NCI-H146 (cell line): Measurements from ENCODE around the gene SENP6.
"Not testable (repeated sequence)": the region's sequence is repeated elsewhere in the genome, so short reads cannot be mapped to it uniquely, and the experiment has no call there.

Experiments
- DNase-seq: peaks from one replicate; lab custom pipeline; 2025; lab: John Stamatoyannopoulos, UW

Gene SENP6

GRCh38 chr6:75656479-75656878 is 54.8 kb downstream of the SENP6 start:
- no peak for DNase-seq

GRCh38 chr6:75657327-75657726 is 55.6 kb downstream of the SENP6 start:
- DNase-seq: no peak

- DNase-seq: no peak
Observed at GRCh38 chr6:75666592-75666991, 64.9 kb downstream of the SENP6 start.

DNA sequence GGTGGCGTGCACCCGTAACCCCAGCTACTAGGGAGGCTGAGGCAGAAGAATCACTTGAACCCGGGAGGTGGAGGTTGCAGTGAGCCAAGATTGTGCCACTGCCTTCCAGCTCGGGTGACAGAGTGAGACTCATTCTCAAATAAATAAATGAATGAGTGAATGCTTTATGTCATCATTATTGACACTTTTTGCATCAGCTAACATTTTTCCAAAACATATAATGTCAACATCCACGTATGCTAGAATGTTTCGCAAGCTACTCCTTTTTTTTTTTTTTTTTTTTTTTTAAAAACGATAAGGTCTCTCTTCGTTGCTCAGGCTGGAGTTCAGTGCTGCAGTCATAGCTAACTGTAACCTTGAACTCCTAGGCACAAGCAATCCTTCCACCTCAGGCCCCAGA is 72.2 kb downstream of the SENP6 start:
- DNase-seq: no peak

DNA sequence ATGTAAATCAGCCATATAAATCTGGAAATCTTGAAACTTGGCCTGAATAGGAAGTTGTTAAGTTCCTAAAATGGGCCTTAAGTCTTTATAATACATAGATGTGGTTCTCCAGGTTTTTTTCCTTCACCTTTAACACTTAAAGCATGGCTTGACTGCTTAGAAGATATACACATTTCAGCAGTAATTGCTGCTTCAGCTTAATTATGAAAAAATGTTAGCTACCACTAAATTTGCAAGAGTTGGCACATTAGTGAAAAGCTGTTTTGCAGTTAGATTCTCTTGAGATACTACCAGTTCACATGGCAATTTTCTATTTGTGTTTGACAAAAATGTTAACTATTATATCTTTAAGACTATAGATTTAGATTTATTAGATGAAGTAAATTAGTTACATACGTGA is 74.7 kb downstream of the SENP6 start:
- no peak for DNase-seq

GRCh38 chr6:75682548-75682947 is 80.9 kb downstream of the SENP6 start:
- DNase-seq: not testable (repeated sequence)

GRCh38 chr6:75683005-75683404 is 81.3 kb downstream of the SENP6 start:
- not testable (repeated sequence) for DNase-seq

DNA sequence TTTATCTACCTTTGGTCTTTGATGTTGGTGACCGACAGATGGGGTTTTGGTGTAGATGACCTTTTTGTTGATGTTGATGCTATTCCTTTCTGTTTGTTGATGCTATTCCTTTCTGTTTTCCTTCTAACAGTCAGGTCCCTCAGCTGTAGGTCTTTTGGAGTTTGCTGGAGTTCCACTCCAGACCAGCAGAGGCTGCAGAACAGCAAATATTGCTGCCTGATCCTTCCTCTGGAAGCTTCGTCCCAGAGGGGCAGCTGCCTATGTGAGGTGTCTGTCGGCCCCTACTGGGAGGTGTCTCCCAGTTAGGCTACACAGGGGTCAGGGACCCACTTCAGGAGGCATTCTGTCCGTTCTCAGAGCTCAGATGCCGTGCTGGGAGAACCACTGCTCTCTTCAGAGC is 85.9 kb downstream of the SENP6 start:
- not testable (repeated sequence) for DNase-seq

GRCh38 chr6:75687937-75688336 is 86.3 kb downstream of the SENP6 start:
- not testable (repeated sequence) for DNase-seq

GRCh38 chr6:75689576-75689975 is 87.9 kb downstream of the SENP6 start:
- no peak for DNase-seq

DNA sequence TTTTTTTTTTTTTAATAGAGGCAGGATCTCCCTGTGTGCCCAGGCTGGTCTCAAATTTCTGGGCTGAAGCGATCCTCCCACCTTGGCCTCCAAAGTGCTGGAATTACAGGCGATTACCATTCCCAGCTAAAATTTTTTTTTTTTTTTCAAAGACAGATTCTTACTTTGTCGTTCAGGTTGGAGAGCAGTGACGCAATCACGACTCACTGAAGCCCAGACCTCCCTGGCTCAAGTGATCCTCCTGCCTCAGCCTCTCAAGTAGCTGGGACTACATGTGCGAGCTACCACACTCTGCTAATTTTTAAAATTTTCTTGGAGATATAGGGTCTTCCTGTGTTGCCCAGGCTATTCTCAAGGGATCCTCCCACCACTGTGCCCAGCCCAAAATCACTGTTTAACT is 89.3 kb downstream of the SENP6 start:
- no peak for DNase-seq

- DNase-seq: no peak
Observed at GRCh38 chr6:75693534-75693933, 91.9 kb downstream of the SENP6 start.

- DNase-seq: no peak
Observed at GRCh38 chr6:75694406-75694805, 92.7 kb downstream of the SENP6 start.

- DNase-seq: not testable (repeated sequence)
Observed at GRCh38 chr6:75708334-75708733, 106.7 kb downstream of the SENP6 start.

GRCh38 chr6:75711173-75711572 is 109.5 kb downstream of the SENP6 start:
- DNase-seq: no peak

DNA sequence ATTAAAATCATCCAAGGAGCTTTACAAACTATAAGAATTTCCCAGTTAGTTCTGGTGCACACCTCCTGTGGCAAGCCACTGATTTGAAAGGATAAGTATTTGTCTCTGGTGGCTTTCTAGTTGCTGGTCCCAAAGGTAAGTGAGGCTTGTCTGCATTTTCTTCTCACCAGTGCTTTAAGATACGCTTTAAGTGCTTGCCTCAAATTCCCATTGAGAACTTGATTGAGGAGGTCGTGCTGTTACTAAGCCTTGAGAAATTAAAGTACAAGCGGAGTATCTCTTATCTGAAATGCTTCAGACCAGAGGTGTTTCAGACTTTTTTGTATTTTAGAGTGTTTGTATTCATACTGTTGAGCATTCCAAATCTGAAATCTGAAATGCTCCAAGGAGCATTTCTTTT is 117.5 kb downstream of the SENP6 start:
- DNase-seq: no peak

GRCh38 chr6:75723382-75723781 is 121.7 kb downstream of the SENP6 start:
- no peak for DNase-seq

GRCh38 chr6:75727206-75727605 is 125.5 kb downstream of the SENP6 start:
- no peak for DNase-seq

- DNase-seq: not testable (repeated sequence)
Observed at GRCh38 chr6:75731029-75731428, 129.3 kb downstream of the SENP6 start.

DNA sequence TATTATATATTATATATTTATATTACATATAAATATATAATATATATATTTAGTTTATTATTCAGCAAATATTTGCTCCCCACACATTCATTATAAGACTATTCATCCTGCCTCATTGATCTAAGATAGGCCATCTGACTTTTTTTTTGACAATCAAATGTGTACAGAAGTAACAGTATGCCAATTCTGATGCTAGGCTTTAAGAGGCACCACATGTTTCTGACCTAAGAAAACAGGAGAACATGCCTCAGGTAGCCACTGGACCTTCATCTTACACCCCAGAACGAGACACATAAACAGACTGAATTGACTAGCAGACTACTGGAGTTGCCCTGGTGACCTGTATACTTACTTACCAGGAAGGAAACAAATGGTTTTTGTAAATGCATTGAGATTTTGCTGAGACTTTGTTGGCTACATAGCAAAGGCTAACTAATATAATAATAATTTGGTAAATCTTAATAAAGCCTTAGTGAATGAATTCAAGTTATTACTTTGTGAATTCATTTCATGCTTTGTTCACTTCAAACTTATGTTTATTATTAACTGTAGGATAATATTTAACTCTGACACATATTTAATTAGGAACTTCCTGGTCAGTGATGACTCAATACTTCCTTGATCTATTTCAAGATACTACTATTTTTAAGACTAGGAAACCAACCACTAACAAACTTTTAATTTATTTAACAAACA is 134.0 kb downstream of the SENP6 start:
- DNase-seq: no peak

DNA sequence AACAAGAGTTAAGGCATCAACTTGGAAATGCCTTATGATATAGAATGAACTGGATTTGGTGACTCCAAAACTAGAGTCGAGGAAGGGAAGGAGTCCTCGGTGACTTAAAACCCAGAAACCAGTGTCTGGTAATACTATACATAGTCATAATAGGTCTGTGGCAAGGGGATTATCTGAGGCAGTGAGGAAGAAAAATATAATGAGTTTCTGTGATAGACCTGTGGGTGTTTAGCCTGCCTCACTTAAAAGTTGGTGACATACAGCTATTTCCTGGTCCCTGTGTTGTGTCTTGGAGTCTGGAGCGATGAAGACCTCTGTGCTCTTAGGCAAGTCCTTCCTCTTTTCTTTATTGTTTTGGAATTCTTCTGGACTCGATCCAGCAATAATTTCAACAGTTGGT is 142.3 kb downstream of the SENP6 start:
- no peak for DNase-seq

DNA sequence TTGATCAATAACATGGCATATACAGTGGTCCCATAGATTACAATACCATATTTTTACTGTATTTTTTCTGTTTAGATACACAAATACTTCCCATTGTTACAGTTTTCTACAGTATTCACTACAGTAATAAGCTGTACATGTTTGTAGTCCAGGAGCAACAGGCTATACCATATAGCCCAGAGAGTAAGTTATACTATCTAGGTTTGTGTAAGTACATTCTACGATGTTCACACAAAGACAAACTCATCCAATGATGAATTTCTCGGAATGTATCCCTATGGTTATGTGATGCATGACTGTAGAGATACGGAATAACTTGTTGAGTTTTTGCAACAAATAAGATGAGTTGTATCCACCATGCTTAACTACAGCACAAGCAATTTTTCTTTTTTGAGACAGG is 143.7 kb downstream of the SENP6 start:
- no peak for DNase-seq

- peak; percentile 27 for DNase-seq
Observed at GRCh38 chr6:75746221-75746620, 144.5 kb downstream of the SENP6 start.
